GM21526 (cell line): Measurements from ENCODE around the gene ATAD3C.

Experiments used
- ATAC-seq: cut with Tn5 transposase; IDR thresholded peaks from one replicate; pipeline ENCODE4 v1.9.1; 2021; ENCODE audit warnings: moderate library complexity; ENCODE audit not compliant: unreplicated experiment, low FRiP score

ATAD3C gene

DNA sequence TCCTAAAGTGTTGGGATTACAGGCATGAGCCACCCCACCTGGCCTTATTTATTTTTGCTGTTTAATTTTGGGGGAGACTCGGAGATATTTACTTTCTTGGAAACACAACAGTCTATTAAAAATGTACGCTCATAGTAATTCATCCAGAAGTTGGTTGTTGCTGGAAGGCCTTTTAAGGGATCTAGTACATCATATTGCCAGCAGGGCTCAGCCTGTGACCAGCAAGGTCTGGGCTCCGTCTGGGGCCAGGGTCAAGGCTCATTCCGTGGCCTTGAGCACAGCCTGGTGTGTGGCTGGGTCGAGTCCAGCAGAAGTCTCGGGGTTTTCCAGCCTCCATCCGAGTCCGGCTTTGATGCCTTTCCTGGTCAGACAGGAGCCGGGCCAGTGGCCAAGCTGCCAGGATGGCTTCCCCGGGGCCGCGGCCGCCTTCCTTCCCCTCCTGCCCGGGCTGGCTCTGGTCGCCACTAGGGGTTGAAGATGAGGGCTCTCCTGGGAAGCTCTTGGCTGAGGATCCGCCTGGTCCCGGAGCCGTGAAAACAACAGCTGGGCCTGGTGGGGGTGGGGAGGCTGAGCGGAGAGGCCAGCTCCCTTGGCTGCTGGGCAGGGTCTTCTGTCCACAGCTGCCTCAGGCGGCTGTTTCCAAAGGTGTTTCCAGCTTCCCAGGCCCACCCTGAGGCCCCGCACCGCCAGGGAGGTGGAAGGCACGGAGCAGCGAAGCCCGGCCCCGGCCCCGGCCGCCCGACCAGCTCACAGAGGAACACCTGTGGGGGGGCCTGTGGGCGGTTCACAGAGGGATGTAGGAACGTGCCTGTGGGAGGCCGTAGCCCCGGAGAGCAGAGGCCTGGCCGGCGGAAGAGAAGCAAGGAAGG is 19.1 kb upstream of the ATAD3C start:
- ATAC-seq, result no peak

DNA sequence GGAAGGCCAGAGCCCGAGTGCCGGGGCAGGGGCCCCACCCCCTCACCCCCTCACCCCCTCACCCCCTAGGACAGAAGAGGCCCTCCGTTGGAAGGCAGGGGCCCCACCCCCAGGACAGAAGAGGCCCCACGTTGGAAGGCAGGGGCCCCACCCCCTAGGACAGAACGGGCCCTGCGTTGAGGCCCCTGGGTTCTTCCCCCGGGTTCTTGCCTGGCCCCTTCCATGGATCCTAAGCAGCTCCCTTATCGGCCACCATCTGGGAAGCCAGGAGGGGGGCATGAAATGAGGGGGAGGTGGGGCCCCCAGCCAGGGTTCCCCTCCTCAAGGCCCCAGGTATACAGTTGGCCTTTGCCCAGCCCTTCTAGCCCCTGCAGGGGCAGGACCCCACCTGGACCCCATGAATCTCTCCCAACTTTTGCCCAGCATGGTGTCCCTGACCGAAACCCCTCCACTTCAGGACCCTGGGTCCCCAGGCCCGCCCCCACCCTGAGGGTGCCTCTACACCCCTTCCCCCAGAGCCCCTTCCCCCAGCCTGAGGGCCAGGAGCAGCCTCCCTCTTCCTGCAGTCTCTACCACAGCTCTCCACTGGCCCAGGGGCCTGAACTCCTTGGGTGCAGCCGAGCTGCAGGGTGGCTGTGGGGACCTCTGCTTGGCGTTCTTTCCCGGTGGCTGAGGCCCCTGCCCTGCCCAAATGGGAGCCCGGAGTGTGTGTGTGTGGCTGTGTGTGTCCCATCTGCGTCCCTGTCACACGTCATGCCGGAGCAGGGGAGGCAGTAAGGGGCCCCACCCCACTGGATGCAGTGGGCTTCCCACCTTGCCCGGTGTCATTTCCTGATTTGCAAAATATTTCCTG is 18.3 kb upstream of the ATAD3C start:
- ATAC-seq, result no peak

- no peak for ATAC-seq
Observed at GRCh38 chr1:1431845-1432273, 17.6 kb upstream of the ATAD3C start.

DNA sequence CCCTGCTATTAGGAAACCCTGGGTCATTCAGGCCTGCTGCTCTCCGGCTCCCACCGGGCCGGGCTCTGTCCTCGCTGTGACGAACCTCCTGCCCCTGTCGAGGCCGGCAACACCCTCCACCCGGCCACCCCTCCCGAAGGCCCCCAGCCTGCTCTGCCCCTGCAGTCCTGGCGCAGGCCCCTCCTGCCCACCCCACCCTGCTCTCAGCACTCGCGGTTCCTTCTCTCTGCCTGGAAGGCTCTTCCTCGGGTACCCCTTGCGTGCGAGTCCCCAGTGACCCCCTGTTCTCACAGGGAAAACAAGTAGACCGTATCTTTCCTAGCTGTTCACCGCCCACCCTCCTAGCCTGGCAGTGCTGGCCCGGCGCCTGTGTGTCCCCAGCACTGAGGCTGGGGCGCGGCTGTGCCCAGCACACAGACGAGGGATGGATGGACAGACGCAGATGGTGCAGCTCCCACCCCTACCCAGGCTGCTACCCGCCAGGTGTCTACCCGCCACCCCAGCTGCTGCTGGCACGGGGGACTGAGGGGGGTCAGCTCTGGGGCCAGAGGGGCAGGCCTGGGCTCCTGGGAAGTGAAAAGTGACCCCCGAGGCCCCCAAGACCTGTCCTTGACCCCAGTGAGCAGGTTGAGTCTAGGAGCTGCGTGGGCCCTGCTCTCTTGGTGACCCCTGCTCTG is 17.1 kb upstream of the ATAD3C start:
- ATAC-seq, result no peak

DNA sequence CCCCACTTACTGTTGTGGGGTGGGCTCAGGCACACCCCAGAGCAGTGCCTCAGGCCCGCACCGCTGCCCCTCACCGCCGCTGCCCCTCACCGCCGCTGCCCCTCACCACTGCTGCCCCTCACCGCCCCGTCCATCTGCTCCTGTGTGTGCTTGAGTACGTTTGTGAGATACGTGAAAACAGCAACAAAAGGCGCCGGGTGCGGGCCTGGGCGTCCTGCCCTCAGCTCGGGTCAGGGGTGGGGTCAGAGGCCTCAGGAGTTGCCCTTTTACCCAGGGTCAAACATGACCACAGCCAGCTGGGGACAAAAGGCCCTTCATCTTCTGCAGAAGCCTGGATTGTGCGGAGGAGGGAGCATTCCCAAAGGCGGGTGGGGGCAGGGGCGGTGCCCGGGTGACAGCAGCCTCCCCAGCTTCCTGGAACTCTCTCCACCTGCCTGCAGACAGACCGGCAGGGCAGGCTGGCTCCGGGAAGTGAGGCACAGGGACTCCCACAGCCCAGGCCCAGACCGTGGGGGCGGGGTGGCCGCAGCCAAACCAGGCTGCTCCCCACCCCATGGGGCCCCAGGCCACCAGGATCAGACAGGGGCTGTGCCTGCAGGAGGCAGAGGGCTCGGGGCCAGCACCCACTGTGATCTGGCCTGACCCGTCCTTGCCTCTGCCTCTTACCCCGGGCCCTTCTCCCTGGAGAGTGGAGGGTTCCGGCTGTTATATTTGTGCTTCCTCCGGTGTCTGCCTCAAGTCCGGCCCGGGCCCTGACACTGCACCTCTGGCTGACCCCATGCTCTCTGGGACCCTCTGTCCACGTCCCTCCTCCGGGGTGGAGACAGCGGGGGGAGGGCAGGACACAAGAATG is 16.3 kb upstream of the ATAD3C start:
- no peak for ATAC-seq

GRCh38 chr1:1433804-1434130 is 15.7 kb upstream of the ATAD3C start:
- ATAC-seq, result no peak

DNA sequence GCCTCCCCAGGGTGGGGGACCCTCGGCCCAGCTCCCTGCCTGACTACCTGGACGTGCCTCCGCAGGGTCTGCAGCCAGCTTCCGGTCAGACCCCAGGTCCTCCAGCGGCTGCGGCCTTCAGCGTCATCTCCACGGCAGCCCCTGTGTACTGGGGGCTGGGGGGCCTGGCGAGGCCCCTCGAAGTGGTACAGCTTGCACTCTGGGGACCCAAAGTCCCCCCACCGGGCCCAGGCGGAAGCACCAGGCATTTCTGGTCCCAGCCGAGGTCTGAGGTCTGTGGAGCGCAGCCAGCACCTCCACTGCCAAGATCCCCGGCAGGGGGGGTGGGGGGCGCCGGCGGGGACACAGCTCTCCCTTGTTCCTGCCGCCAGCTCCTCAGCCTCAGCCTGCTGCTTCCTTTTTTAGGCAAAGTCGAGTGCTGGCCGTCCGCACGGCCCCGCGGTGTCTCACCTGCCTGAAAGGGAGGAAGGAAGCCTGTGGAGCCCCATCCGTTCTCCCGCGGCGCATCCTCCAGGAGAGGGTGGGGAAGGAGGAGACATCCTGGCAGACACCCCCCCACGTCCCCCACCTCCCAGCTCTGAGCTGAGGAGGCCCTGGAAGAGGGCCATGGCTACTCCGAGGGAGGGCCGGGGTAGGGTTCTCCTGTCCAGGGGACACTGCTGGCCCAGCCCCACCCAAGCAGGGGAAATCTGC is 15.2 kb upstream of the ATAD3C start:
- no peak for ATAC-seq

DNA sequence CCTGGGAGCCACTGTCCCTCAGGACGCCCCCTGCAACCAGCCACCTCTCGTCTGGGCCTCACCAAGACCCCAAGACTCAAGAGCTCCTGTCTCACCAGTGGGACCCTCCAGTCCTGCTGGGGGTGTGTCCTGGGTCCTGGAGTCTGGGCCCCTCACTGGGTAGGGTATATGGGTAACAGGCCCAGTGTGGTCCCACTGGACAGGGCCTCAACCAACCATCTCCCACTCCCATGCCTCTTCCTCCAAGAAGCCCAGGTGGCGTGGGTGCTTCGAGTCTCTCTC is 14.7 kb upstream of the ATAD3C start:
- ATAC-seq, result no peak

GRCh38 chr1:1435106-1435903 is 14.2 kb upstream of the ATAD3C start, which contains the start of gene VWA1:
Gene VWA1 (plus strand): TSS chr1:1435690. CDS start chr1:1435749, 59 bp downstream.
- no peak for ATAC-seq

GRCh38 chr1:1435911-1436629 is 13.4 kb upstream of the ATAD3C start:
- ATAC-seq, result no peak

DNA sequence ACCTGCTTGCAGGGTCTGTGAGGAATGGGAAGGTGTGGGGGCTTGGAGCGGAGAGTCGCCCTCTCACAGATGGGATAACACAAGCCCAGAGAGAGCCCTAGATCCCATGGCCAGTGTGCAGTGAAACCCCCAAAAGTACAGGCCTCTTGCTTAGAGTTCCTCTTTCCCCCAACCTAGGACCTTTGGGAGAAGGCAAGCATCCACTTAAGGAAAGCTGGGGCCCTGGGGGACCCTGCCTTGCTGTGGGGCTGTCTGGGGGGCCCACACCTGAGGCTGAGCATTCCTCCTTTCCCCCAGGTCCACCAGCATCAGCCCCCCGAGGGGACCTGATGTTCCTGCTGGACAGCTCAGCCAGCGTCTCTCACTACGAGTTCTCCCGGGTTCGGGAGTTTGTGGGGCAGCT is 12.9 kb upstream of the ATAD3C start:
- ATAC-seq, result no peak

DNA sequence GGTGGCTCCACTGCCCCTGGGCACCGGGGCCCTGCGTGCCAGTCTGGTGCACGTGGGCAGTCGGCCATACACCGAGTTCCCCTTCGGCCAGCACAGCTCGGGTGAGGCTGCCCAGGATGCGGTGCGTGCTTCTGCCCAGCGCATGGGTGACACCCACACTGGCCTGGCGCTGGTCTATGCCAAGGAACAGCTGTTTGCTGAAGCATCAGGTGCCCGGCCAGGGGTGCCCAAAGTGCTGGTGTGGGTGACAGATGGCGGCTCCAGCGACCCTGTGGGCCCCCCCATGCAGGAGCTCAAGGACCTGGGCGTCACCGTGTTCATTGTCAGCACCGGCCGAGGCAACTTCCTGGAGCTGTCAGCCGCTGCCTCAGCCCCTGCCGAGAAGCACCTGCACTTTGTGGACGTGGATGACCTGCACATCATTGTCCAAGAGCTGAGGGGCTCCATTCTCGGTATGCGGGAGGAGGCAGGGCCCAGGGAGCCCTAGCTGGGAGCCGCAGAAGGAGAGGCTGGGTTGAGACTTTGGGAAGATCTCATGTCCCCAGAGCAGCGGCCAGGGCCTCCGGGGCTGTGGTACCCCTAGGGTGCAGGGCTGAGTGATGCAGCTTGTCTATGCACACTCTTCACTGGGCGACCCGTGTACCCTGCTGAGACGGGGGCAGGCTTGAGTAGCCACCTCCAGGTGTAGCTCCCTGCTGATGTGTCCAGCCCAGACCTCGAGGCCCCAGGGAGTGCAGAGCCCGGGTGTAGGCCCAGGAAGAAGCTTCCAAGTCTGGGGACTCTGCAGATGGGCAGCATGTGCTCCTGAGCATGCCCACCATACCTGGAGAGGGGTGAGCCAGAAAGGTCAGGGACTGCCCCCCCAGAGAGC is 12.2 kb upstream of the ATAD3C start:
- no peak for ATAC-seq

GRCh38 chr1:1437904-1438376 is 11.5 kb upstream of the ATAD3C start:
- ATAC-seq, result no peak

GRCh38 chr1:1438531-1439381 is 10.7 kb upstream of the ATAD3C start:
- ATAC-seq, result no peak

- no peak for ATAC-seq
Observed at GRCh38 chr1:1439546-1440261, 9.8 kb upstream of the ATAD3C start.
